ENCODE data around the gene ABCB8. TPM values are rescaled to one million over a fixed set of nuclear protein-coding genes. Genes with fewer than 3 reads are reported as not detected.

ABCB8 gene
- total and polyA plus RNA-seq, 2 donors (not counting 1 experiment from before 2014, with no cell fraction given) = 41.4 to 69.7 TPM

GRCh38 chr7:151079199-151079910 is 51.1 kb downstream of the ABCB8 start:
- H3K9ac ChIP-seq (ENCODE audit: low read length) = peak overlapping the region; percentile 85
- CTCF ChIA-PET = no interaction called here
- TF ChIP-seq EZH2 (IDR thresholded peaks at IDR 0.05; ENCODE audit: borderline replicate concordance, insufficient read depth, low read depth, low read length, poor library complexity, severe bottlenecking) = no peak
- no peak for TF ChIP-seq CTCF (IDR thresholded peaks at IDR 0.05)

GRCh38 chr7:151080067-151080521 is 51.8 kb downstream of the ABCB8 start:
- H3K4me2 ChIP-seq (replicated peaks; ENCODE audit: low read depth, low read length, poor library complexity, severe bottlenecking) = peak overlapping the region; percentile 95
- Mint-ChIP-seq H3K9me3 (ENCODE audit: insufficient read depth) (no peaks in the 10 kb centered on the region), H3K27me3 (peaks cover 5% of the 10 kb centered on the region), H3K27ac (peak overlapping the region; percentile 88), H3K4me1 (peaks cover 47% of the 10 kb centered on the region), H3K4me3 (peak overlapping the region; percentile 87)
- ATAC-seq (ENCODE audit: low read depth) = no peak
- H3K27ac ChIP-seq (ENCODE audit: low read length in 2 of 2) = peak overlapping the region; percentile 68 to 92
- ChIA-PET CTCF (interaction anchor here (0.9 to 1.6 kb wide), 2 partner anchors 21 to 44 kb away, joined by 4 to 6 read pairs; no protein-coding TSS in a partner anchor), POLR2A (interaction anchor here (1.2 kb wide), 1 partner anchor 52 kb away, joined by 8 read pairs; the partner anchor contains the start of gene ABCB8)
- H3K36me3 ChIP-seq (replicated peaks in 1 of 2; ENCODE audit: control extremely low read depth in 1 of 2, control insufficient read depth in 1 of 2, extremely low read depth in 1 of 2, insufficient read depth in 2 of 2, low read length in 1 of 2) = peaks cover 0 to 13% of the 10 kb centered on the region in 2 experiments
- H3K27me3 ChIP-seq (replicated peaks in 1 of 4; ENCODE audit: control extremely low read depth in 1 of 4, control insufficient read depth in 3 of 4, insufficient read depth in 4 of 4, low read length in 3 of 4) = peaks cover 0 to 15% (median 5%) of the 10 kb centered on the region in 4 experiments
- peak overlapping the region; percentile 58 to 92 (median 89) for H3K4me3 ChIP-seq (ENCODE audit: control extremely low read depth in 1 of 5, extremely low read depth in 1 of 5, insufficient read depth in 1 of 5, low read depth in 2 of 5, low read length in 4 of 5)
- intact Hi-C loops (cut with micrococcal nuclease) = loop anchor here (1.0 to 10.0 kb wide), 7 partner anchors 21 to 1308 kb away; partner anchors contain the start of genes KCNH2, NUB1, SLC4A2 and ZNF467
- peaks cover 26% of the 10 kb centered on the region for H4K20me1 ChIP-seq (ENCODE audit: control insufficient read depth, insufficient read depth, low read length, poor library complexity, severe bottlenecking)
- 2% methylated on average over 31 of the region's 31 CpGs for WGBS (ENCODE audit: insufficient coverage)
- peaks cover 36 to 47% of the 10 kb centered on the region in 2 donors for H3K4me1 ChIP-seq (ENCODE audit: control insufficient read depth in 2 of 2, insufficient read depth in 2 of 2, low read length in 2 of 2)
- H3K9ac ChIP-seq (ENCODE audit: low read length) = peak overlapping the region; percentile 85
- TF ChIP-seq CTCF (IDR thresholded peaks at IDR 0.05) (no peak), EZH2 (IDR thresholded peaks at IDR 0.05; ENCODE audit: borderline replicate concordance, insufficient read depth, low read depth, low read length, poor library complexity, severe bottlenecking) (no peak)
- peaks cover 39% of the 10 kb centered on the region for H3K79me2 ChIP-seq (ENCODE audit: control insufficient read depth, insufficient read depth, low read length)
- peak overlapping the region; percentile 92 for H2AFZ ChIP-seq (ENCODE audit: insufficient read depth, low read depth, low read length, poor library complexity, severe bottlenecking)
- no peaks in the 10 kb centered on the region for H3K9me3 ChIP-seq (ENCODE audit: control extremely low read depth in 1 of 3, control insufficient read depth in 2 of 3, insufficient read depth in 1 of 3, low read length in 2 of 3)
- no peak for DNase-seq

More at GRCh38 chr7:151079199-151079910, 51.1 kb downstream of the ABCB8 start:
- no peaks in the 10 kb centered on the region for H3K27me3 Mint-ChIP-seq
- peaks cover 0 to 15% of the 10 kb centered on the region in 2 experiments for H3K36me3 ChIP-seq (replicated peaks in 1 of 2; ENCODE audit: control extremely low read depth in 1 of 2, control insufficient read depth in 1 of 2, extremely low read depth in 1 of 2, insufficient read depth in 2 of 2, low read length in 1 of 2)
- peak overlapping the region; percentile 88 for H3K27ac Mint-ChIP-seq
- peak overlapping the region; percentile 87 for H3K4me3 Mint-ChIP-seq
- peaks cover 0 to 9% (median 2%) of the 10 kb centered on the region in 4 experiments for H3K27me3 ChIP-seq (replicated peaks in 1 of 4; ENCODE audit: control extremely low read depth in 1 of 4, control insufficient read depth in 3 of 4, insufficient read depth in 4 of 4, low read length in 3 of 4)
- POLR2A ChIA-PET = no interaction called here
- H3K27ac ChIP-seq (ENCODE audit: low read length in 2 of 2) = peak overlapping the region in 1 of 2 donors; percentile 92
- peaks cover 42% of the 10 kb centered on the region for H3K4me1 Mint-ChIP-seq
- H3K9me3 Mint-ChIP-seq (ENCODE audit: insufficient read depth) = no peaks in the 10 kb centered on the region
- intact Hi-C loops (cut with micrococcal nuclease) = no loop called here
- no peaks in the 10 kb centered on the region for H3K9me3 ChIP-seq (ENCODE audit: control extremely low read depth in 1 of 3, control insufficient read depth in 2 of 3, insufficient read depth in 1 of 3, low read length in 2 of 3)
- WGBS (ENCODE audit: insufficient coverage) = 95% methylated on average over 26 of the region's 27 CpGs
- H3K4me1 ChIP-seq (ENCODE audit: control insufficient read depth in 2 of 2, insufficient read depth in 2 of 2, low read length in 2 of 2) = peaks cover 33 to 46% of the 10 kb centered on the region in 2 donors
- ATAC-seq (ENCODE audit: low read depth) (no peak), DNase-seq (no peak)
- no peak overlapping the region for H2AFZ ChIP-seq (ENCODE audit: insufficient read depth, low read depth, low read length, poor library complexity, severe bottlenecking)
- H3K4me2 ChIP-seq (replicated peaks; ENCODE audit: low read depth, low read length, poor library complexity, severe bottlenecking) = peak overlapping the region; percentile 95
- H3K4me3 ChIP-seq (ENCODE audit: control extremely low read depth in 1 of 5, extremely low read depth in 1 of 5, insufficient read depth in 1 of 5, low read depth in 2 of 5, low read length in 4 of 5) = peak overlapping the region in 3 of 5 experiments; percentile 79 to 90 (median 89)
- peaks cover 26% of the 10 kb centered on the region for H4K20me1 ChIP-seq (ENCODE audit: control insufficient read depth, insufficient read depth, low read length, poor library complexity, severe bottlenecking)
- H3K79me2 ChIP-seq (ENCODE audit: control insufficient read depth, insufficient read depth, low read length) = peaks cover 39% of the 10 kb centered on the region
